Activated CD4-positive, alpha-beta memory T cell treated with anti-CD3 and anti-CD28 coated beads for 36 hours (primary cell): Measurements from ENCODE around the gene TMEM150A. TPM values are rescaled to one million over a fixed set of nuclear protein-coding genes. Genes with fewer than 3 reads are reported as not detected.
"Not testable (repeated sequence)": the region's sequence is repeated elsewhere in the genome, so short reads cannot be mapped to it uniquely, and the experiment has no call there.

Experiments
- CTCF ChIA-PET: fragments of 350-600 bp; sonication (Branson Sonifier 250); formaldehyde crosslinking; loops from one replicate; lab custom pipeline; 2021; ENCODE audit warnings: antibody characterized with exemption, inconsistent platforms; lab: Charles Lee
- POLR2A ChIA-PET: fragments of 350-600 bp; sonication (Branson Sonifier 250); formaldehyde crosslinking; loops from one replicate; lab custom pipeline; 2021; ENCODE audit warnings: antibody characterized with exemption; lab: Charles Lee
- DNase-seq: peaks from one replicate; pipeline ENCODE4 v3.0.0-alpha.2; 2020
- H3K27ac Mint-ChIP-seq: one replicate; pipeline ENCODE4 v1.8.0; 2021; ENCODE audit warnings: mixed read lengths
- H3K27me3 Mint-ChIP-seq: one replicate; pipeline ENCODE4 v1.8.0; 2021; ENCODE audit warnings: mixed read lengths
- H3K36me3 Mint-ChIP-seq: one replicate; pipeline ENCODE4 v1.8.0; 2021; ENCODE audit warnings: mixed read lengths
- H3K4me1 Mint-ChIP-seq: one replicate; pipeline ENCODE4 v1.8.0; 2021; ENCODE audit warnings: low read depth, mixed read lengths
- H3K4me3 Mint-ChIP-seq: one replicate; pipeline ENCODE4 v1.8.0; 2021; ENCODE audit warnings: mild to moderate bottlenecking, mixed read lengths
- H3K9me3 Mint-ChIP-seq: one replicate; pipeline ENCODE4 v1.8.0; 2021; ENCODE audit warnings: mixed read lengths
- intact Hi-C: fragments of 100-400 bp; cut with micrococcal nuclease; formaldehyde crosslinking; loops from one replicate; pipeline ENCODE4 v1.15.1; 2023
- total RNA-seq, 2 experiments: library from RNA; stranded (reverse); gene quantifications; one replicate each; pipeline ENCODE4 v1.2.3, GENCODE V29; 2021

TMEM150A gene
- total RNA-seq, 2 experiments from 2014 or later, result 1.2 to 1.6 TPM

- Mint-ChIP-seq H3K27ac (no peak overlapping the region), H3K27me3 (no peaks in the 10 kb centered on the region), H3K4me1 (peaks cover 5% of the 10 kb centered on the region), H3K4me3 (no peak overlapping the region), H3K9me3 (no peaks in the 10 kb centered on the region), H3K36me3 (peaks cover 51% of the 10 kb centered on the region)
- POLR2A ChIA-PET, result interaction anchor here (0.7 to 0.8 kb wide), 2 partner anchors 20 kb away, joined by 3 to 7 read pairs; partner anchors contain the start of gene USP39
- intact Hi-C loops, result no loop called here
- CTCF ChIA-PET, result interaction anchor here (1.0 to 3.7 kb wide), 7 partner anchors 9 to 216 kb away, joined by 4 to 82 read pairs (median 25); partner anchors contain the start of genes SH2D6 and USP39
- no peak for DNase-seq
These were observed 33.1 kb upstream of the TMEM150A start for GRCh38 chr2:85635636-85636035.

GRCh38 chr2:85635011-85635410 lies 32.5 kb upstream of the TMEM150A start:
- Mint-ChIP-seq H3K4me3 (no peak overlapping the region), H3K27ac (no peak overlapping the region), H3K36me3 (peaks cover 51% of the 10 kb centered on the region), H3K9me3 (no peaks in the 10 kb centered on the region), H3K27me3 (no peaks in the 10 kb centered on the region), H3K4me1 (peaks cover 5% of the 10 kb centered on the region)
- DNase-seq, result no peak
- intact Hi-C loops, result no loop called here
- ChIA-PET POLR2A (no interaction called here), CTCF (interaction anchor here (0.9 to 3.7 kb wide), 4 partner anchors 9 to 57 kb away, joined by 3 to 82 read pairs (median 14); partner anchors contain the start of gene USP39)

- CTCF ChIA-PET, result interaction anchor here (1.7 kb wide), 1 partner anchor 48 kb away, joined by 5 read pairs; no protein-coding TSS in a partner anchor
- H3K27ac Mint-ChIP-seq, result no peak overlapping the region
- H3K4me1 Mint-ChIP-seq, result peaks cover 8% of the 10 kb centered on the region
- DNase-seq, result no peak
- H3K27me3 Mint-ChIP-seq, result no peaks in the 10 kb centered on the region
- no peaks in the 10 kb centered on the region for H3K9me3 Mint-ChIP-seq
- peaks cover 46% of the 10 kb centered on the region for H3K36me3 Mint-ChIP-seq
- intact Hi-C loops, result no loop called here
- no peak overlapping the region for H3K4me3 Mint-ChIP-seq
- POLR2A ChIA-PET, result no interaction called here
These were observed 28.8 kb upstream of the TMEM150A start for GRCh38 chr2:85631316-85631715.

- no peaks in the 10 kb centered on the region for H3K9me3 Mint-ChIP-seq
- no peaks in the 10 kb centered on the region for H3K27me3 Mint-ChIP-seq
- POLR2A ChIA-PET, result interaction anchor here (1.0 to 1.3 kb wide), 2 partner anchors 13 to 17 kb away, joined by 3 to 4 read pairs; partner anchors contain the start of genes C2orf68 and USP39
- peak overlapping the region; percentile 54 for H3K27ac Mint-ChIP-seq
- peaks cover 53% of the 10 kb centered on the region for H3K36me3 Mint-ChIP-seq
- DNase-seq, result no peak
- H3K4me1 Mint-ChIP-seq, result peaks cover 8% of the 10 kb centered on the region
- H3K4me3 Mint-ChIP-seq, result no peak overlapping the region
- intact Hi-C loops, result no loop called here
- CTCF ChIA-PET, result interaction anchor here (1.1 to 2.9 kb wide), 2 partner anchors 9 to 13 kb away, joined by 3 to 27 read pairs; partner anchors contain the start of gene USP39
These were observed 26.2 kb upstream of the TMEM150A start for GRCh38 chr2:85628658-85629057.

- intact Hi-C loops, result no loop called here
- CTCF ChIA-PET, result interaction anchor here (1.3 kb wide), 1 partner anchor 13 kb away, joined by 8 read pairs; no protein-coding TSS in a partner anchor
- Mint-ChIP-seq H3K27ac (no peak overlapping the region), H3K4me3 (no peak overlapping the region), H3K36me3 (peaks cover 53% of the 10 kb centered on the region), H3K4me1 (peaks cover 12% of the 10 kb centered on the region), H3K9me3 (no peaks in the 10 kb centered on the region), H3K27me3 (no peaks in the 10 kb centered on the region)
- no peak for DNase-seq
- POLR2A ChIA-PET, result no interaction called here
These were observed 21.5 kb upstream of the TMEM150A start for GRCh38 chr2:85623991-85624390.

- H3K4me3 Mint-ChIP-seq, result no peak overlapping the region
- H3K27me3 Mint-ChIP-seq, result no peaks in the 10 kb centered on the region
- intact Hi-C loops, result no loop called here
- H3K27ac Mint-ChIP-seq, result no peak overlapping the region
- H3K36me3 Mint-ChIP-seq, result peaks cover 42% of the 10 kb centered on the region
- H3K4me1 Mint-ChIP-seq, result peaks cover 19% of the 10 kb centered on the region
- CTCF ChIA-PET, result interaction anchor here (1.2 to 10.4 kb wide), 3 partner anchors 15 to 43 kb away, joined by 3 to 82 read pairs (median 4); no protein-coding TSS in a partner anchor
- no peaks in the 10 kb centered on the region for H3K9me3 Mint-ChIP-seq
- no peak for DNase-seq
- POLR2A ChIA-PET, result interaction anchor here (0.7 kb wide), 1 partner anchor 22 kb away, joined by 3 read pairs; no protein-coding TSS in a partner anchor
These were observed 18.8 kb upstream of the TMEM150A start for GRCh38 chr2:85621338-85621737.

GRCh38 chr2:85619617-85620016 lies 17.1 kb upstream of the TMEM150A start:
- Mint-ChIP-seq H3K36me3 (peaks cover 31% of the 10 kb centered on the region), H3K9me3 (no peaks in the 10 kb centered on the region), H3K27ac (no peak overlapping the region), H3K27me3 (no peaks in the 10 kb centered on the region), H3K4me1 (peaks cover 23% of the 10 kb centered on the region), H3K4me3 (no peak overlapping the region)
- CTCF ChIA-PET, result interaction anchor here (0.7 to 10.4 kb wide), 2 partner anchors 17 to 487 kb away, joined by 4 to 82 read pairs; partner anchors contain the start of gene PTCD3
- DNase-seq, result no peak
- POLR2A ChIA-PET, result no interaction called here
- intact Hi-C loops, result loop anchor here (10.0 kb wide), 1 partner anchor 825 kb away; the partner anchor contains the start of gene KDM3A

- H3K4me3 Mint-ChIP-seq, result peak overlapping the region; percentile 96
- DNase-seq, H3K9me3 Mint-ChIP-seq, POLR2A ChIA-PET, H3K27me3 Mint-ChIP-seq: not testable (repeated sequence)
- H3K27ac Mint-ChIP-seq, result peak overlapping the region; percentile 23
- CTCF ChIA-PET, result interaction anchor here (10.4 kb wide), 1 partner anchor 19 kb away, joined by 82 read pairs; no protein-coding TSS in a partner anchor
- peaks cover 26% of the 10 kb centered on the region for H3K4me1 Mint-ChIP-seq
- intact Hi-C loops, result loop anchor here (2.0 to 10.0 kb wide), 3 partner anchors 15 to 827 kb away; partner anchors contain the start of genes KDM3A and TMEM150A
- H3K36me3 Mint-ChIP-seq, result peaks cover 16% of the 10 kb centered on the region
These were observed 15.2 kb upstream of the TMEM150A start for GRCh38 chr2:85617723-85618122.

GRCh38 chr2:85615413-85615728 lies 12.9 kb upstream of the TMEM150A start:
- H3K27me3 Mint-ChIP-seq, result no peaks in the 10 kb centered on the region
- no peaks in the 10 kb centered on the region for H3K9me3 Mint-ChIP-seq
- CTCF ChIA-PET, result interaction anchor here (1.0 to 10.4 kb wide), 2 partner anchors 13 to 21 kb away, joined by 3 to 82 read pairs; no protein-coding TSS in a partner anchor
- H3K4me3 Mint-ChIP-seq, result peak overlapping the region; percentile 96
- peaks cover 30% of the 10 kb centered on the region for H3K4me1 Mint-ChIP-seq
- DNase-seq, result no peak
- intact Hi-C loops, result loop anchor here (10.0 kb wide), 1 partner anchor 829 kb away; the partner anchor contains the start of gene KDM3A
- POLR2A ChIA-PET, result interaction anchor here (0.9 to 1.4 kb wide), 5 partner anchors 11 to 261 kb away, joined by 3 to 6 read pairs (median 4); partner anchors contain the start of genes ELMOD3 and RETSAT
- peak overlapping the region; percentile 92 for H3K27ac Mint-ChIP-seq
- H3K36me3 Mint-ChIP-seq, result peaks cover 11% of the 10 kb centered on the region

GRCh38 chr2:85614757-85615156 lies 12.3 kb upstream of the TMEM150A start:
- H3K27ac Mint-ChIP-seq, H3K4me3 Mint-ChIP-seq, H3K27me3 Mint-ChIP-seq, DNase-seq, H3K9me3 Mint-ChIP-seq: not testable (repeated sequence)
- ChIA-PET CTCF (interaction anchor here (10.4 kb wide), 1 partner anchor 22 kb away, joined by 82 read pairs; no protein-coding TSS in a partner anchor), POLR2A (interaction anchor here (1.0 kb wide), 1 partner anchor 76 kb away, joined by 3 read pairs; the partner anchor contains the start of gene MAT2A)
- peaks cover 14% of the 10 kb centered on the region for H3K36me3 Mint-ChIP-seq
- peaks cover 34% of the 10 kb centered on the region for H3K4me1 Mint-ChIP-seq
- intact Hi-C loops, result loop anchor here (10.0 kb wide), 1 partner anchor 830 kb away; the partner anchor contains the start of gene KDM3A

- H3K36me3 Mint-ChIP-seq, result peaks cover 12% of the 10 kb centered on the region
- DNase-seq, result no peak
- peak overlapping the region; percentile 38 for H3K27ac Mint-ChIP-seq
- peak overlapping the region; percentile 40 for H3K4me3 Mint-ChIP-seq
- ChIA-PET CTCF (interaction anchor here (1.0 to 10.4 kb wide), 2 partner anchors 23 to 62 kb away, joined by 3 to 82 read pairs; no protein-coding TSS in a partner anchor), POLR2A (interaction anchor here (1.0 to 1.2 kb wide), 2 partner anchors 53 to 75 kb away, joined by 3 to 4 read pairs; partner anchors contain the start of gene MAT2A)
- no peaks in the 10 kb centered on the region for H3K9me3 Mint-ChIP-seq
- intact Hi-C loops, result loop anchor here (2.0 to 10.0 kb wide), 2 partner anchors 29 to 831 kb away; partner anchors contain the start of genes KDM3A and VAMP5
- H3K4me1 Mint-ChIP-seq, result peaks cover 36% of the 10 kb centered on the region
- H3K27me3 Mint-ChIP-seq, result no peaks in the 10 kb centered on the region
These were observed 11.4 kb upstream of the TMEM150A start for GRCh38 chr2:85613717-85614515.
